Panc1 (cell line): ENCODE results near the gene ARID4B. TPM values are rescaled to one million over a fixed set of nuclear protein-coding genes. Genes with fewer than 3 reads are reported as not detected.

Experiments used
- ATAC-seq: fragments of 200-7000 bp; cut with Tn5 transposase; 2 replicates; pipeline ENCODE4 v1.9.1; 2020; ENCODE audit warnings: mild to moderate bottlenecking, moderate library complexity
- BruUV-seq: library from RNA; stranded (reverse); fragments of 400-500 nt; replicated peaks from 2 replicates; lab custom pipeline; 2021; lab: Mats Ljungman, UMichigan
- CTCF ChIA-PET: fragments of 300-600 bp; sonication (Branson Sonifier 250); formaldehyde crosslinking; loops from one replicate; lab custom pipeline; 2022; ENCODE audit warnings: antibody characterized with exemption; lab: Charles Lee
- POLR2A ChIA-PET: fragments of 300-600 bp; sonication (Branson Sonifier 250); formaldehyde crosslinking; loops from one replicate; lab custom pipeline; 2022; ENCODE audit warnings: antibody characterized with exemption; lab: Charles Lee
- DNase-seq: peaks from one replicate; pipeline ENCODE4 v3.0.0-alpha.2; 2010; ENCODE audit warnings: low read depth, low spot score
- H3K27ac ChIP-seq: 2 replicates; pipeline ENCODE4 v1.5.1; 2011; ENCODE audit warnings: mild to moderate bottlenecking, low read length, inconsistent platforms
- H3K27me3 ChIP-seq: fragments of 200-500 bp; sonication (Bioruptor generic); 2 replicates; pipeline ENCODE4 v1.6.0; 2014; ENCODE audit warnings: low read length, inconsistent platforms; ENCODE audit not compliant: control insufficient read depth, insufficient read depth
- H3K36me3 ChIP-seq: fragments of 200-500 bp; sonication (Bioruptor generic); 2 replicates; pipeline ENCODE4 v1.5.1; 2014; ENCODE audit warnings: inconsistent platforms, mild to moderate bottlenecking, low read length, moderate library complexity; ENCODE audit not compliant: control insufficient read depth, insufficient read depth
- H3K4me1 ChIP-seq: 2 replicates; pipeline ENCODE4 v1.5.1; 2011; ENCODE audit warnings: inconsistent platforms, mild to moderate bottlenecking, low read length, moderate library complexity; ENCODE audit not compliant: control insufficient read depth, insufficient read depth
- H3K4me3 ChIP-seq, 2 experiments: 2 replicates each; pipeline ENCODE4 v1.5.1; 2011 to 2012; ENCODE audit warnings: low read depth in 2 of 2, low read length in 2 of 2, mild to moderate bottlenecking in 2 of 2, inconsistent platforms in 1 of 2, moderate library complexity in 1 of 2
- H3K9me3 ChIP-seq: fragments of 200-500 bp; sonication (Bioruptor generic); 2 replicates; pipeline ENCODE4 v1.5.1; 2014; ENCODE audit warnings: low read depth, mild to moderate bottlenecking, inconsistent platforms, low read length, moderate library complexity; ENCODE audit not compliant: control insufficient read depth, insufficient read depth
- CTCF ChIP-seq: fragments of 450-650 bp; IDR thresholded peaks from 2 replicates; pipeline ENCODE4 v1.5.1; 2017; ENCODE audit warnings: mild to moderate bottlenecking
- POLR2AphosphoS5 ChIP-seq: IDR thresholded peaks from 2 replicates; pipeline ENCODE4 v1.6.1; 2012; ENCODE audit warnings: mild to moderate bottlenecking, low read depth, low read length, moderate library complexity
- SIN3A ChIP-seq: IDR thresholded peaks from 2 replicates; pipeline ENCODE4 v1.6.1; 2012; ENCODE audit warnings: low read depth, mild to moderate bottlenecking, low read length, moderate library complexity, borderline replicate concordance; ENCODE audit not compliant: insufficient read depth
- TCF7L2 ChIP-seq: IDR thresholded peaks from 2 replicates; pipeline ENCODE4 v1.6.1; 2011; ENCODE audit warnings: mild to moderate bottlenecking, low read depth, low read length, inconsistent platforms
- in situ Hi-C: cut with HindIII; loops from 2 replicates; pipeline ENCODE4 v1.10.0; 2016; ENCODE audit warnings: low sequenced_read_pairs, low pct_unique_long_range_greater_than_20kb
- intact Hi-C: fragments of 100-400 bp; cut with micrococcal nuclease; formaldehyde crosslinking; loops from one replicate; pipeline ENCODE4 v1.10.0; 2022; ENCODE audit not compliant: unreplicated experiment
- total RNA-seq: library from RNA; stranded (reverse); gene quantifications from one replicate; pipeline ENCODE4 v1.2.1, GENCODE V29; 2021; ENCODE audit not compliant: unreplicated experiment
- TF ChIP-seq, protein P1 (sequence below), 2 experiments: IDR thresholded peaks; 2 replicates each; pipeline ENCODE4 v1.6.1; 2011 to 2012; ENCODE audit warnings: low read depth in 2 of 2, control low read depth in 1 of 2, low read length in 1 of 2, mild to moderate bottlenecking in 1 of 2, moderate library complexity in 1 of 2; ENCODE audit not compliant: insufficient read depth in 1 of 2

Gene ARID4B
- total RNA-seq, 1 experiment from 2014 or later, result 37.5 TPM

GRCh38 chr1:235266967-235267366, 61.0 kb downstream of the ARID4B start:
- no peak for ATAC-seq
- Histone ChIP-seq H3K27ac (no peak overlapping the region), H3K4me1 (0 out of 2 replicates have a peak, but pooled peaks cover 3% of the 10 kb centered on the region), H3K36me3 (no peaks in the 10 kb centered on the region), H3K4me3 (no peak overlapping the region), H3K27me3 (no peaks in the 10 kb centered on the region), H3K9me3 (no peaks in the 10 kb centered on the region)
- CTCF ChIA-PET, result no interaction called here
- DNase-seq, result no peak
- BruUV-seq, result no TSS peak
- intact Hi-C loops (loop anchor here (5.0 kb wide), 1 partner anchor 150 kb away; no protein-coding TSS in a partner anchor), in situ Hi-C loops (no loop called here)
- POLR2A ChIA-PET, result no interaction called here
- TF ChIP-seq CTCF (no peak), TCF7L2 (no peak), POLR2AphosphoS5 (no peak), SIN3A (no peak)
- TF ChIP-seq, protein P1, sequence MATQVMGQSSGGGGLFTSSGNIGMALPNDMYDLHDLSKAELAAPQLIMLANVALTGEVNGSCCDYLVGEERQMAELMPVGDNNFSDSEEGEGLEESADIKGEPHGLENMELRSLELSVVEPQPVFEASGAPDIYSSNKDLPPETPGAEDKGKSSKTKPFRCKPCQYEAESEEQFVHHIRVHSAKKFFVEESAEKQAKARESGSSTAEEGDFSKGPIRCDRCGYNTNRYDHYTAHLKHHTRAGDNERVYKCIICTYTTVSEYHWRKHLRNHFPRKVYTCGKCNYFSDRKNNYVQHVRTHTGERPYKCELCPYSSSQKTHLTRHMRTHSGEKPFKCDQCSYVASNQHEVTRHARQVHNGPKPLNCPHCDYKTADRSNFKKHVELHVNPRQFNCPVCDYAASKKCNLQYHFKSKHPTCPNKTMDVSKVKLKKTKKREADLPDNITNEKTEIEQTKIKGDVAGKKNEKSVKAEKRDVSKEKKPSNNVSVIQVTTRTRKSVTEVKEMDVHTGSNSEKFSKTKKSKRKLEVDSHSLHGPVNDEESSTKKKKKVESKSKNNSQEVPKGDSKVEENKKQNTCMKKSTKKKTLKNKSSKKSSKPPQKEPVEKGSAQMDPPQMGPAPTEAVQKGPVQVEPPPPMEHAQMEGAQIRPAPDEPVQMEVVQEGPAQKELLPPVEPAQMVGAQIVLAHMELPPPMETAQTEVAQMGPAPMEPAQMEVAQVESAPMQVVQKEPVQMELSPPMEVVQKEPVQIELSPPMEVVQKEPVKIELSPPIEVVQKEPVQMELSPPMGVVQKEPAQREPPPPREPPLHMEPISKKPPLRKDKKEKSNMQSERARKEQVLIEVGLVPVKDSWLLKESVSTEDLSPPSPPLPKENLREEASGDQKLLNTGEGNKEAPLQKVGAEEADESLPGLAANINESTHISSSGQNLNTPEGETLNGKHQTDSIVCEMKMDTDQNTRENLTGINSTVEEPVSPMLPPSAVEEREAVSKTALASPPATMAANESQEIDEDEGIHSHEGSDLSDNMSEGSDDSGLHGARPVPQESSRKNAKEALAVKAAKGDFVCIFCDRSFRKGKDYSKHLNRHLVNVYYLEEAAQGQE (IDR thresholded peaks at IDR 0.05; ENCODE audit: insufficient read depth in 1 of 2, low read depth in 2 of 2, low read length in 1 of 2), result no peak

DNA sequence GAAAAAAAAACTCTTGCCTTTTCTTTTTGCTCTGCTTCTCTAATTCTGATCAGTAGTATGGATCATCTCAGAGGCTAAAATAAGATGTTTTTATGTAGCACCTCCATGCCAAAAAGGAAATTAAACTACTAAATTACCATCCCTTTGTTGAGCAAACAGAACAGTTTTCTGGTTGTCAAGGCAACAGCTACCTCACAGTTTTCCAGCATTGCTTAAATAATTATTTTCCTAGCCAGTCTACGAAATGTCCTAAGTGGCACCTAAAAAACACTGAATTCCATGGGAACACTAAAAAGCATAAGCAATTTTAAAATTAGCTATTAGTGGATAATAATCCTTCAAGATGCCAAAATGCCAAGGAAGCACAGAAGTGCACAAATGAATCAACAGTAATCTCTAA, 61.7 kb downstream of the ARID4B start:
- POLR2A ChIA-PET, result no interaction called here
- in situ Hi-C loops, result no loop called here
- Histone ChIP-seq H3K27me3 (no peaks in the 10 kb centered on the region), H3K36me3 (no peaks in the 10 kb centered on the region), H3K9me3 (no peaks in the 10 kb centered on the region), H3K4me1 (peaks cover 4% of the 10 kb centered on the region; the same call in 1 of the 2 replicates), H3K27ac (no peak overlapping the region), H3K4me3 (no peak overlapping the region)
- no TSS peak for BruUV-seq
- CTCF ChIA-PET, result no interaction called here
- no peak for ATAC-seq
- TF ChIP-seq, protein P1 (IDR thresholded peaks at IDR 0.05; ENCODE audit: insufficient read depth in 1 of 2, low read depth in 2 of 2, low read length in 1 of 2), result no peak
- no peak for TF ChIP-seq SIN3A
- no peak for TF ChIP-seq TCF7L2
- TF ChIP-seq POLR2AphosphoS5, result no peak
- TF ChIP-seq CTCF, result no peak
- intact Hi-C loops, result loop anchor here (5.0 kb wide), 1 partner anchor 151 kb away; no protein-coding TSS in a partner anchor
- DNase-seq, result no peak
